ENCODE data around the gene HSF2. TPM values are rescaled to one million over a fixed set of nuclear protein-coding genes. Genes with fewer than 3 reads are reported as not detected.

Gene HSF2, protein sequence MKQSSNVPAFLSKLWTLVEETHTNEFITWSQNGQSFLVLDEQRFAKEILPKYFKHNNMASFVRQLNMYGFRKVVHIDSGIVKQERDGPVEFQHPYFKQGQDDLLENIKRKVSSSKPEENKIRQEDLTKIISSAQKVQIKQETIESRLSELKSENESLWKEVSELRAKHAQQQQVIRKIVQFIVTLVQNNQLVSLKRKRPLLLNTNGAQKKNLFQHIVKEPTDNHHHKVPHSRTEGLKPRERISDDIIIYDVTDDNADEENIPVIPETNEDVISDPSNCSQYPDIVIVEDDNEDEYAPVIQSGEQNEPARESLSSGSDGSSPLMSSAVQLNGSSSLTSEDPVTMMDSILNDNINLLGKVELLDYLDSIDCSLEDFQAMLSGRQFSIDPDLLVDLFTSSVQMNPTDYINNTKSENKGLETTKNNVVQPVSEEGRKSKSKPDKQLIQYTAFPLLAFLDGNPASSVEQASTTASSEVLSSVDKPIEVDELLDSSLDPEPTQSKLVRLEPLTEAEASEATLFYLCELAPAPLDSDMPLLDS
- 18.9 and 36.8 TPM in 2 replicates for total RNA-seq (2014; rRNA removed; shearing (Covaris generic))

DNA sequence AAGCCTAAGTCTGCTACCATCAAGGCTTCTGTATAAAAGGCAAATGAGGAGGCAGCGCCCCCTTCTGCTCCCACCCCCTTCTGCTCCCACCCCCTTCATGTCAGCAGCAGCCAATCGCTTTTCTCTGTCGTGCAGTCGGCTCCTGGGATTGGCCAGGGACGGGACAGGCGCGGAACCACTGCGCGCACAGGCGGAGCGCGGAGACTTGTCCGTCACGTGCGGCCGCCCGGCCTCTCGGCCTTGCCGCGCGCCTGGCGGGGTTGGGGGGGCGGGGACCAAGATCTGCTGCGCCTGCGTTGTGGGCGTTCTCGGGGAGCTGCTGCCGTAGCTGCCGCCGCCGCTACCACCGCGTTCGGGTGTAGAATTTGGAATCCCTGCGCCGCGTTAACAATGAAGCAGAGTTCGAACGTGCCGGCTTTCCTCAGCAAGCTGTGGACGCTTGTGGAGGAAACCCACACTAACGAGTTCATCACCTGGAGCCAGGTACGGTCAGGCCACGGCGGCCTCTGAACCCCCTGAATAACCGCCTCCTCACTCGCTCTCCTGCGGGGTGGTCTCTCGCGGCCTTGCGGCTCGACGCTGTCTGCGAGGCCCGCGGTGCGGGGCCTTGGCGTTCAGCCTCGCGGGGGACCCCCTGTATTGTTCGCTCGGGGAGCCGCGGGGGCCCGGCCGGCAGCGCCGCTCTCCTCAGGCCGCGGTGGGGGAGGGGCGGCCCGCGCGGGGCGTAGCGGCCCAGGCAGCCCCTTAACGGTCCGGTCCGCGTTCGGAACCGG lies at the start of gene HSF2:
HSF2 (plus strand) TSS at position 305 of the 773 bp plus-strand sequence; CDS start at position 391, 86 bp downstream.
- Histone ChIP-seq H3K4me1 (replicated peaks) (peaks cover 6% of the 10 kb centered on the region), H3K27ac (peak within 1 kb of the TSS; percentile 62), H3K36me3 (peaks cover 5% of the 10 kb centered on the region), H3K27me3 (replicated peaks) (no peaks in the 10 kb centered on the region), H3K4me3 (peak within 1 kb of the TSS; percentile 89), H3K9me3 (replicated peaks) (no peaks in the 10 kb centered on the region)
- peak; percentile 94 to 98 for DNase-seq (ENCODE audit: low read depth in 1 of 2, low spot score in 2 of 2)

DNA sequence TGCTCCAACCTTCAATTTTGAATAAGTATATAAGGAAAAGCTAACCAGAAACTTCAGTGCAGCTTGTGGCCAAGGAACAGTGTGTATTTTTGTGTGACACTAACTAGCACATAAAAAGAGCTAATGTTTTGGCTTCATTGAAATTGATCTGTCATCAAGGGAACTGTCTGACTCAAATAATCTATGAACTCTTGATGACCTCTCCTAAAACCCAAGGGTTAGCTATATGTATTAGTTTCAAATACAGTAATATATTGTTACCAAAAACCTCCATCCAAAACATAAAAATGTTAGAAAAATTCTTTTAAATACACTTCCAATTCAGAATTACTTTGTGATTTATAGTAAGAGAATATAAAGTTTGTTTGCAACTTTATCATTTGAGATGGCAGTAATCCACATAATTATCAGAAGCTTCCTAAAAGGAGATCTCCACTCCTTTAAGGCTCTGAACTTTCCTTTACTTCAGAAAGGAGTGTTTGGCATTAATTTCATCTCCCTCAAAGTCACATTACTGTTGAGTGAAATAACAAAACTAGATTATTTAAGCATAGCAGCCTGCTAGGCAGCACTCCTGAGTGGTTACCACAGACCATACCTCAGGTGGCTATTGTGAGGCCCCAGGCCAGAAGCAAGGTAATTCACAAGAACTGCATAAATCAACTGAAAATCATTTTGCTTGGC lies 46.3 kb upstream of the HSF2 start:
- Histone ChIP-seq H3K4me3 (no peak overlapping the region), H3K36me3 (no peaks in the 10 kb centered on the region), H3K27me3 (replicated peaks) (peaks cover 3% of the 10 kb centered on the region), H3K9me3 (replicated peaks) (no peaks in the 10 kb centered on the region), H3K27ac (no peak overlapping the region), H3K4me1 (replicated peaks) (no peaks in the 10 kb centered on the region)
- no peak for DNase-seq (ENCODE audit: low read depth in 1 of 2, low spot score in 2 of 2)

DNA sequence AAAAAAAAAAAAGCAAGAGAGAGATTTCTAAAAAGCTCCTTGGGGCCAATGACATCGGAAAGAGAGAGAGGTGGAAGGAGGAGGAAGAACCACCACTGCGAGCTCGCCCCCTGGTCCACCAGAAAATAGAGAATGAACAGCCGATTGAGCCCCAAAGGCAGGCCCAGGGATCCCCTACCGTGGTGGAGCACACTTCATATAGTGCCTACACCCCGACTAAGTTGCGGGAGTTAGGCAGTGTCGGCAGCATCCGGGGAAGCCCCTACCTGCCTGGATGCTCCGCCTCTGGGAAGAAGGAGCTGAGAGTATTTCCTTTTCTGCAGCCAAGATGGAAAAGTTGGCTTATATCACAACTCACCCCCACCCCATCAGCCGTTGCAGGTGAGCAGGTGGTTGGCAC lies 38.6 kb upstream of the HSF2 start:
- peaks cover 7% of the 10 kb centered on the region for H3K27me3 ChIP-seq (replicated peaks)
- H3K36me3 ChIP-seq, result no peaks in the 10 kb centered on the region
- H3K27ac ChIP-seq, result no peak overlapping the region
- no peak for DNase-seq (ENCODE audit: low read depth in 1 of 2, low spot score in 2 of 2)
- no peaks in the 10 kb centered on the region for H3K4me1 ChIP-seq (replicated peaks)
- H3K9me3 ChIP-seq (replicated peaks), result no peaks in the 10 kb centered on the region
- H3K4me3 ChIP-seq, result no peak overlapping the region

DNA sequence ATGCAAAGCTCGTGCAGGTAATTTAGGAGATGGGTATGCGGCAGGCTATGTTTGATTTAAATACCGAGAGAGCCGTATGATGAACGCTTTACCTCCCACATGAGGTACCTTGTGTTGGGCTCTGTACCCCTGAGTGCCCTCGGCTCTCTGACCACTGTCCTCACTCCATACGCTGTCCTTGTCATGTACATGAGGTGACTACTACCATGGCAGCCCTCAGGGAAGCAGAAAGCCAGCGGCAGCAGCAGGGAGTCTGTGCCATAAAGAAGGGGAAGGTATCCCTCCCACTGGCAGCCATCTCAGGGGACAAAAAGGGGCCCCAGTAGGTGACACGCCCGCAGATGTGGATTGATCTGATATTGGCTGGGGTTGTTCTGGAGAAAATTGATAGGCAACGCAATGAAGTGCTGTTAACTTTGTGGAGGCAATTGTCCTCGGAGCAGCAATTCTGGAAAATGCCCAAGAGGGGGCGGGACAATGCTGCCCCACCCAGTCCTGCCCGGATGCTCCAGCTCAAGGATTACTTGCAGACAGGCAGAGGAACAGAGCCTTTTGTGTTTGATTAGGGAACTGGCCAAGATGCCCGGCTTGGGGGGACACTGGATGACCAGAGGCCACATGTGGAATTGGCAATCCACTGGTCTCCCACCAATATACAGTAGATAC lies 38.0 kb upstream of the HSF2 start:
- H3K9me3 ChIP-seq (replicated peaks), result no peaks in the 10 kb centered on the region
- no peaks in the 10 kb centered on the region for H3K36me3 ChIP-seq
- no peak for DNase-seq (ENCODE audit: low read depth in 1 of 2, low spot score in 2 of 2)
- H3K27ac ChIP-seq, result no peak overlapping the region
- H3K4me1 ChIP-seq (replicated peaks), result no peaks in the 10 kb centered on the region
- no peak overlapping the region for H3K4me3 ChIP-seq
- peaks cover 7% of the 10 kb centered on the region; the same call in 1 of the 2 replicates for H3K27me3 ChIP-seq (replicated peaks)

DNA sequence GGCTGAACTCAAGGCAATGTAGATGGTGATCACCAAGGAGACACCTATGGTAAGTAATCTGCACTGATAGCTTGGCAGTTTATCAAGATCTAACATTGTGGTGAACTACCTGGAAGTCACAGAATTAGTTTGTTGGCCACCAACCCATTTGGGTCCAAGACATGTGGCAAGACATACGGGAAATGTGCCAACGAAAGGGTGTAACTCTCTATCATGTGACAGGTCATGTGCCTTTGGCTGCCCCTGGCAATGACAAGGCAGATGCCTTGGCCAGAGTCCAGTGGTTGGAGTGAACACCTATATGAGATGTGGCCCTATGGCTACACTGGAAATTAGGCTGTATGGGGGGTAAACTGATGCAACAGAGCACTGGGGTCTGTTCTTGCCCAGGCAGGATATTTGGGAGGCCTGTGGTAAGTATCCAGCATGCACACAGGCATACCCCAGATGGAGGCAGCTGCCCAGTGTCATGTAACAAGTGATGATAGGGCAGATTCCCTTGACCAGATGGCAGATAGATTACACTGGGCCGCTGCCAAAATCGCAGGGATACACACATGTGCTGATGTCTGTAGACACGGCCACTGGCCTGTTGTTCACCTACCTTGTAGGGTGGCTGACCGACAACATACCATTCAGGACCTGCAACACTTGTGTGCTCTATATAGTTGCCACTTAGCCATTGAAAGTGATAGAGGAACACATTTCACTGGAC lies 35.5 kb upstream of the HSF2 start:
- no peaks in the 10 kb centered on the region for H3K9me3 ChIP-seq (replicated peaks)
- no peak overlapping the region for H3K27ac ChIP-seq
- H3K4me3 ChIP-seq, result no peak overlapping the region
- DNase-seq (ENCODE audit: low read depth in 1 of 2, low spot score in 2 of 2), result no peak
- H3K4me1 ChIP-seq (replicated peaks), result no peaks in the 10 kb centered on the region
- no peaks in the 10 kb centered on the region for H3K36me3 ChIP-seq
- H3K27me3 ChIP-seq (replicated peaks), result 0 out of 2 replicates have a peak, but pooled peaks cover 7% of the 10 kb centered on the region

DNA sequence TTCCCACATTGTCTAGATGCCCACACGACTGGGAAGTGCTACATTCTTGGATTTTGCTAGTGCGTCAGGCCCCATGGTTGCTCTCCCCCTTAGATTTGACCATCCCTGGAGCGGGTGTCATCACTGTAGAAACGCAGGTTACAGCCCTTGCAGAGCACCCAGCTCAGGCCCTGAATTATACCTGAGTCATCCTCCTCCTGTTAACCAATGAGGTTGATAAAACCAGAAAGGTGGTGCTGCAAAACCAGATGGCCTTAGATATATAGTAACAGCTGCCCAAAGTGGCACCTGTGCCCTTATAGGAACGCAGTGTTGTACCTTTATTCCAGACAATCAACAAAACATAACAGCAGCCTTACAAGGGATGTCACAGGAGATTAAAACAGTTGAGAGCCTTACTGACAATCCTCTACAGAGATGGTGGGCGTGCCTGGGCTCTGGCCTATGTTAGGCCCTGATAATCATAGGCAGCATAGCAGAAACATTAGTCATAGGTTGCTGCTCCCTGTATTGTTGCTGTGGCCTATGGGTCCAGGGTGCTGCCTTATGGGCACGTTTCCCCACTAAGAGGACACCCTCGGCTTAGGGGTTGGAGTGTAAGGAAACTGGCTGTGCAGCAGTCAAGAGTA lies 33.6 kb upstream of the HSF2 start:
- Histone ChIP-seq H3K4me1 (replicated peaks) (no peaks in the 10 kb centered on the region), H3K4me3 (no peak overlapping the region), H3K27me3 (replicated peaks) (no peaks in the 10 kb centered on the region), H3K9me3 (replicated peaks) (no peaks in the 10 kb centered on the region), H3K36me3 (no peaks in the 10 kb centered on the region), H3K27ac (no peak overlapping the region)
- no peak for DNase-seq (ENCODE audit: low read depth in 1 of 2, low spot score in 2 of 2)

DNA sequence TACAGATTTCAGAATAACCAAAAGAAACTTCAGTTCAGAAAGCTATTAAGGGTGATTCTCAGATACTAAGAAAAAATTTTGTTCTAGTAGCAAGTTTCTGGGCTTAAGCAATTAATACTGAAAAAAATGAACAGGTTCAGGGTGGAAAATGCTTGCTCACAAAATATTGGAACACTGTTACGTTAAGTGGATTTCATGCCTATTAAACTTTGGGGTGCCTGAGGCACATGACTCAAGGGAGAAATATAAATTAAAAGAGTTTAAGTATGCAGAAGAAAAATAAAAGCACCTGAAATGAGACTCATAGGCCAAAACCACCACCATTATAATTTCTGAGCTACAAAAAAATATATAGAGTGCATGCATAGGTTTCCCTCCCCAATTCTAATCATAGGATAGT lies 32.3 kb upstream of the HSF2 start:
- Histone ChIP-seq H3K27me3 (replicated peaks) (peaks cover 2% of the 10 kb centered on the region; the same call in 1 of the 2 replicates), H3K27ac (no peak overlapping the region), H3K4me1 (replicated peaks) (no peaks in the 10 kb centered on the region)

DNA sequence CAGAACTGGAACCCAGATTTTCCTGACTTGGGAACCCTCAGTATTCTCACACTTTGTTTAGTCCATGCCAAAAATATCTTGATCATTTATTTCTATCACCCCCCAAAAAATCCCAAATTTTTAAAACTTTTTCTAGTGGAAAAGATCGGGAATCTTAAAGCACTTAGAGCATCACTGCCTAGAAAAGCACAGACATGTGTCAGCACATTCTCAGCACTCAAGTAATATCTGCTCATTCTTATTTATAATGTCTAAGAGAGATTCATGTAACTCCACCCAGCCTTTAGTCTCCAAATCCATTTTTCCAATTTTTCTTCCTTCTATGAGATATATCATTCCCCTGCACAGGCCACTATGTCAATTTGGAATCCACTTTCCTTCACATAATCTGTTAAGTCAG lies 29.9 kb upstream of the HSF2 start:
- Histone ChIP-seq H3K4me3 (no peak overlapping the region), H3K27me3 (replicated peaks) (peaks cover 3% of the 10 kb centered on the region; the same call in 1 of the 2 replicates), H3K27ac (no peak overlapping the region), H3K36me3 (no peaks in the 10 kb centered on the region), H3K4me1 (replicated peaks) (no peaks in the 10 kb centered on the region), H3K9me3 (replicated peaks) (no peaks in the 10 kb centered on the region)
- no peak for DNase-seq (ENCODE audit: low read depth in 1 of 2, low spot score in 2 of 2)

More for the DNA sequence above, 32.3 kb upstream of the HSF2 start:
- H3K9me3 ChIP-seq (replicated peaks), result no peaks in the 10 kb centered on the region
- DNase-seq (ENCODE audit: low read depth in 1 of 2, low spot score in 2 of 2), result no peak
- H3K36me3 ChIP-seq, result no peaks in the 10 kb centered on the region
- no peak overlapping the region for H3K4me3 ChIP-seq

DNA sequence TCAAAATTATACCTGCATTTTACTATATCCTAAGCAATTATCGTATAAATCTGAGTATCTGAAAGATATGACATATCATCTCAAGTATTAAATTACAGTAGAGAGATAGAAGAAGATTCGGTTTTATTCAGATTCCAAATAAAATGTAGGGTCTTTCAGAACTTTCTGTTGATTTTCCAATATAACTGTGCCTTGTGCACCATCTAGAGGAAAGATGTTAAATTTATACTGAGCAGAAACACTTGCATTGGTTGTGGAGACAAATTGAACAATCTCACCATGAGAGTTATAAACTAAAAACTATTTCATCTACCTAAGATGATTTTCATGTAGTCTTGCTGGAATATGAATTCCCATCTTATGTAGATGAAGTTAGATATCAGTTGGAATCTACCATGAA lies 26.8 kb upstream of the HSF2 start:
- H3K4me1 ChIP-seq (replicated peaks), result no peaks in the 10 kb centered on the region
- H3K9me3 ChIP-seq (replicated peaks), result no peaks in the 10 kb centered on the region
- H3K27ac ChIP-seq, result no peak overlapping the region
- H3K27me3 ChIP-seq (replicated peaks), result peaks cover 3% of the 10 kb centered on the region; the same call in 1 of the 2 replicates
- no peak for DNase-seq (ENCODE audit: low read depth in 1 of 2, low spot score in 2 of 2)
- H3K36me3 ChIP-seq, result no peaks in the 10 kb centered on the region
- H3K4me3 ChIP-seq, result no peak overlapping the region

DNA sequence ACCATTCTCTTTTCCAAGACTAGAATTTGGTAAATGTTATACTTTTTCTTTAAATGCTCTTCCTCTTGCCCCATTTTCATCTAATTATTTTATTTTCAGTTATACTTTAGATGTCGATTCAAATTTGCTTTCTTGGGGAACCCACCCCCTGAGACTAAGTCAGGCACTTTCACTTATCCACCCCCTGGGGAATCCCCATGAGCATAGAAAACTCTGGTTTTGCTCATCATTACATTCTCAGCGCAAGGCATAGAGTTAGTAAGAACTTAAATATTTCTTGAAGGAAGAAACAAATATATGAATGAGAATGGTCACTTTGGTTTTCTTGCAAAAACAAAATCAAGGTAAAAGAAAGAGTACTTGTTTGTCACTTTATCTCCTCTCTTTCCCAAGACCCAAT lies 25.1 kb upstream of the HSF2 start:
- no peak overlapping the region for H3K4me3 ChIP-seq
- H3K4me1 ChIP-seq (replicated peaks), result no peaks in the 10 kb centered on the region
- H3K36me3 ChIP-seq, result no peaks in the 10 kb centered on the region
- H3K27ac ChIP-seq, result no peak overlapping the region
- no peak for DNase-seq (ENCODE audit: low read depth in 1 of 2, low spot score in 2 of 2)
- no peaks in the 10 kb centered on the region for H3K9me3 ChIP-seq (replicated peaks)
- H3K27me3 ChIP-seq (replicated peaks), result peaks cover 3% of the 10 kb centered on the region; the same call in 1 of the 2 replicates

DNA sequence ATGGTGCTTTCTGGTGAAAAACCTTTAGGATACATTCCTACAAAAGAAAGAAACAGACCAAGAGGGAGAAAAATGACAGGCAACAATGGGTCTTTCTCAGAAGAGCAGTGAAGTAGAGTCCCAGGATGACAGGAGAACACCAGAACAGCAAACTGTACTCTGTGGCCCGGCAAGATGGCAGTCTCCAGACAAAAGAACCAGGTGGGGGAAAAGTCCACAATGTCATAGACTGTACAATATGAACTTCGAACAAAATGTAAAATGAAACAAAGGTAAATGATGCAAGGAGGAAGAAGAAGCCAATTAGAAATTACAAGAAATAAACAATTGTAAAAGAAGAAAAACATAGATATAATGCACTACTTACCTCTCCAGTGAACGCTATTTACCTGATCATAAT lies 23.2 kb upstream of the HSF2 start:
- H3K27ac ChIP-seq, result no peak overlapping the region

DNA sequence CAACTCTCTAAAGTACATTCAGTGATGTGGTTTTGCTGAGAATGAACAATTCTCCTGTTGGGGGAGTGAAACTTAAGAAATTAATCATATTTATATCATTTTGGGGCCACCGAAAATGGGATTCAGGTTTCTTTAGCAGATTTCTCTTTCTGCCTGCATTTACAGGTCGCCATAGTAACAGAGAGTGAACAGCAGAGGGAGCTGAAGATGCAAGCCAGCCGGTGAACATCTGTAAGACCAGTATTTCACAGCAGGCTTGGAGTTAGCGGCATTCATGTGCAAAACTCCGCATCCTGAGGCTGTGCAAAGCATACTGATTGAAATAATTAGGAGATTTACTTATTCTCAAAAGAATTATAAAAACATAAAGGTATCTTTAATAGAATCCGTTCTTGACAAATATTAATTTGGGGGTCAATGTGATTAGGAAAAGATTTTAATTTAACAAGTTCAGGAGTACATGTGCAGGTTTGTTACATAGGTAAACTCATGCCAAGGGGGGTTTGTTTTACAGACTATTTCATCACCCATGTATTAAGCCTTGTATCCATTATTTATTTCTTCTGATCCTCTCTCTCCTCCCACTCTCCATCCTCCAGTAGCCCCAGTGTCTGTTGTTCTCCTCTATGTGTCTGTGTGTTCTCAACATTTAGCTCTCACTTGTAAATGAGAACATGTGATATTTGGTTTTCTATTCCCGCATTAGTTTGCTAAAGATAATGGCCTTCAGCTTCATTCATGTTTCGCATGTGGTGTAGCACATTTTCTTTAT lies 17.8 kb upstream of the HSF2 start:
- Histone ChIP-seq H3K36me3 (no peaks in the 10 kb centered on the region), H3K9me3 (replicated peaks) (no peaks in the 10 kb centered on the region), H3K4me1 (replicated peaks) (no peaks in the 10 kb centered on the region), H3K27ac (no peak overlapping the region), H3K27me3 (replicated peaks) (no peaks in the 10 kb centered on the region), H3K4me3 (no peak overlapping the region)
- DNase-seq (ENCODE audit: low read depth in 1 of 2, low spot score in 2 of 2), result peak; percentile 33 to 50

More for the DNA sequence above, 23.2 kb upstream of the HSF2 start:
- DNase-seq (ENCODE audit: low read depth in 1 of 2, low spot score in 2 of 2), result no peak
- Histone ChIP-seq H3K9me3 (replicated peaks) (no peaks in the 10 kb centered on the region), H3K27me3 (replicated peaks) (peaks cover 3% of the 10 kb centered on the region; the same call in 1 of the 2 replicates), H3K36me3 (no peaks in the 10 kb centered on the region), H3K4me1 (replicated peaks) (no peaks in the 10 kb centered on the region), H3K4me3 (no peak overlapping the region)
